HuH-7 (cell line): ENCODE measurements around the gene SNX30.
"Not testable (repeated sequence)": the region's sequence is repeated elsewhere in the genome, so short reads cannot be mapped to it uniquely, and the experiment has no call there.

Experiments
- DNase-seq: peaks from one replicate; pipeline ENCODE4 v3.0.0; 2011; ENCODE audit warnings: low spot score

The SNX30 gene

DNA sequence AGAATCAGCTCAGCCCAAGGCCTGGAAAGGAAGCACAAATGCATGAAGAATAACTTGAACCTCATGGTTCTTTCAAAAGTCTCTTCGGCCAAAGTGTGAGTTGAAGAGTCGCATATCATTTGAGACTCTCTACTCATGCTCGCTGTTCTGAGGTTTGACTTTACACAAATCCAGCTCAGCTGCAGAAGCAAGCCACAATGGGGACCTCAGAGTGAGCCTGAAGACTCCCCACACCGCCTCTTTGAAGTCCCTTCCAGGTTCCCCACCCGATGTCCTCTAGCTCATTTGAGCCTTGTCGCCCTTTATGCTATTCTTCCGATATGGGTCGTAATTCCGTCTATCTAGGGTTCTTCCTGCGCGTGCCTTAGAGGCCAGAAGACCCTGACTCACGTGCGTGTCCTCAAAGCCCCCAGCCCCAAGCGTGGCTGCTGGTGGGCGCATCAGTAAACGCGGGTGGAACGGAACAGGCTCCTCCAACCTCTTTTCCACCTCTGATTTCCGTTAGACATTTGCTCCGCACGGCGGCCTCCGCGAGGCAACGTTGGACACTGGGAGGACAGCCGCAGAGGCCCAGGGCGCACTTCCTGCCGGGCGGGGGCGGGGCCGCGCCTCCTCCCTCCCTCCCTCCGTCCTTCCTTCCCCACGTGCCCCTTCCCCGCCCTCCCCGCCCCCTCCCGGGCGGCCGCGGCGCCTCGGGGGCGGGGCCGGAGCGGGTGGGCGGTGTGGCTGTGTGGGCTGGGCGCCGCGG, at the start of gene SNX30:
TSS of gene SNX30 (plus strand) at position 745 of the 748 bp plus-strand sequence. CDS start 242 bp downstream, outside the sequence.
- DNase-seq = peak; percentile 87

DNA sequence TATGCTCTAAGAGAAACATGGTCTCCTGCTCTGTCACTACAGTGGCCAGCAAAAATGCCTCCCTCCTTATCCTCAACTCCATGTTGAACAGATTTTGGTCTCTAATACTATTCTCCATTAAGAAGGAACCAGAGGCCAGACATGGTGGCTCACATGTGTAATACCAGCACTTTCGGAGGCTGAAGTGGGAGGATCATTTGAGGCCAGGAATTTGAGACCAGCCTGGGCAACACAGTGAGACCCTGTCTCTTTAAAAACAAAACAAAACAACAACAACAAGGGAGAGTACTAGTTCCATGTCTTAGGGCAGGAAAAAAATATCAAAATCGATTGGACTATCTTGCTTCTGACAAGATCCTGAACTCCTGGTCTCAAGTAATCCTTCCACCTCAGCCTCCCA, 47.3 kb upstream of the SNX30 start:
- DNase-seq = no peak

DNA sequence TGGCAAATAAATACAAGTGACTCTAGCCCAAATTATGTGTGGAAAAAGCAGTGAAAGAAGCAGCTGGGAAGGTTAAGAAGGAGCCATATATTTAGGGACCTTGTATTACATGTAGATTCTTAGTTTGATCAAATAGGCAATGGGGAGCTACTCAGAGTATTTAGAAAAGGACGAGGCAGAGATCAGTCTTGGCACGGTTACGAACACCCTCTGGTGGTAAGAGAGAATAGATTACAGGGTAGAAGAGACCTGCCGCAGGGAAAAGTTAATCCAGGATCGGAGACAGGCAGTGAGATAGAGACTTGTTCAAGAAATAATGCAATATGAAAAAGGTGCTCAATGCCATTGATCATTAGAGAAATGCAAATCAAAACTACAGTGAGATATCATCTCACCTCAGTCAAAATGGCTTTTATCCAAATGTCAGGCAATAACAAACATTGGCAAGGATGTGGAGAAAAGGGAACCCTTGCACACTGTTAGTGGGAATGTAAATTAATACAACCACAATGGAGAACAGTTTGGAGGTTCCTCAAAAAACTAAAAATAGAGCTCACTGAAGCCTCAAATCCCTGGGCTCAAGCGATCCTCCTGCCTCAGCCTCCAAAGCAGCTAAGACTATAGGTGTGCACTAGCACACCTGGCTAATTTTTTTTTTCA, 44.7 kb upstream of the SNX30 start:
- DNase-seq = peak; percentile 32

GRCh38 chr9:112711050-112711689, 39.4 kb upstream of the SNX30 start:
- DNase-seq = peak; percentile 30

- DNase-seq = no peak
Measured at GRCh38 chr9:112712678-112713077, 37.9 kb upstream of the SNX30 start.

GRCh38 chr9:112717661-112718331, 32.8 kb upstream of the SNX30 start, which contains the start of gene INIP:
TSS of gene INIP (minus strand) at chr9:112718117. CDS start at chr9:112716485, 1,632 bp downstream.
- peak; percentile 93 for DNase-seq

DNA sequence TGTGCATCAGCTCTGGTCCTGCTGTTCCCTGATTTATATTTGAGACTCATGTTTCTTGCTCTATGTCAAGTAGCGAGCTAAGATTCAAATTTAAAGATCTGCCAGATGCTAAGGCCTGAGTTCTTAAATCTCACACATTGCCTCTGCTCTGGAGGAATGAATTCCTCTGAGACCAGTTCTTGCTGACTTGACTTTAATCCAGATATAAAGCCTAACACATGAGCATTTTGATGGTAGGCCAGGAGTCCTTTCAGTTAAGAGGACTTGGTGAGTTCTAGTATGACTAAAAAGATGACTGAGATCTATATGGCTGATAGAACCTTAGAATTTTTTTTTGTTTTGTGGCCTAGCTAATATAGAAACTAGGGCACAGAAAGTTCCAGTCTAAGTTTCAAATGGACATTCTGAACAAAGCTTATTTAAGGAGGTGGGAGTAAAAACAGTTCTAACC, 31.3 kb upstream of the SNX30 start:
- no peak for DNase-seq

DNA sequence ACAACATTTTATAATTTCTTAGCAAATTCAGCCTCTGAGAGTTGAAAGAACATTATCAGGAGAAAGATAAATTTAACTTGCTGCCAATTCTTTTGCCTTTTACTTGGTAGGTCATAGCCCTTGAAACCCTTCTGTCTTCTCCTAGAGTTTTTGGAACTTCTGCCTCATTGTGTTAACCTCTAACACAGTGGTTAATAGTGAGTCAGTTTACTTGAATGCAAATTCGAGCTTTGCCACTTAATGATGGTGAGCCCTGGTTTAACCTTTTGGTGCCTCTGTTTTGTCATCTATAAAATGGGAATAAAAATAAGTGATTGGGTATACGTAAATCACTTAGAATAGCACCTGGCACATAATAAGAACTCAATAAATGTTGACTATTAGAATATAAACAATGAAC, 30.9 kb upstream of the SNX30 start:
- DNase-seq = no peak

DNA sequence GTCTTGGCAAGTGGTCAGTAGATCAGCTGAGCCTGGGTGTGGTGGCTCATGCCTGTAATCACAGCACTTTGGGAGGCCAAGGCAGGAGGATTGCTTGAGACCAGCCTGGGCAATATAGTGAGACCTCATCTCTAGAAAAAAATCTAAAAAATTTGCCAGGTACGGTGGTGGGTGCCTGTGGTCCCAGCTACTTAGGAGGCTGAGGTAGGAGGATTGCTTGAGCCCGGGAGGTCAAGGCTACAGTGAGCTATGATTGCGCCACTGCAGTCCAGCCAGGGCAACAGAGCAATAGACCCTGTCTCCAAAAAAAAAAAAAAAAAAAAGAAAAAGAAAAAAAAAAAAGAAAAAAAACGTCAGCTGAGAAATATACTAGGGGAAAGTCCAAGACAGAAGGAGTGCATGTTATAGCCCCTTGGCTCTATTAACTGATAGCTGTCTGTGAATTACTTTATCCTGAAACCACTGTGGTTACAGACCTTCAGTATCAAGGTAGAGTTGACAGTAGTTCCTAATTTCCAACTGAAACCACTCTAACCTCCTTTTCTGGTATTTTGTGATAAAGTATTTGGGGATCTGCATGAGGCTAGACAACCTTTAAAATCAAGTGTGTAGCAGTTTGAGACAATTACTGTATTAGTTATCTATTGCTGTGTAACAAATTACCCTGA, 30.3 kb upstream of the SNX30 start:
- DNase-seq = no peak

GRCh38 chr9:112722749-112723148, 27.8 kb upstream of the SNX30 start:
- DNase-seq = not testable (repeated sequence)

DNA sequence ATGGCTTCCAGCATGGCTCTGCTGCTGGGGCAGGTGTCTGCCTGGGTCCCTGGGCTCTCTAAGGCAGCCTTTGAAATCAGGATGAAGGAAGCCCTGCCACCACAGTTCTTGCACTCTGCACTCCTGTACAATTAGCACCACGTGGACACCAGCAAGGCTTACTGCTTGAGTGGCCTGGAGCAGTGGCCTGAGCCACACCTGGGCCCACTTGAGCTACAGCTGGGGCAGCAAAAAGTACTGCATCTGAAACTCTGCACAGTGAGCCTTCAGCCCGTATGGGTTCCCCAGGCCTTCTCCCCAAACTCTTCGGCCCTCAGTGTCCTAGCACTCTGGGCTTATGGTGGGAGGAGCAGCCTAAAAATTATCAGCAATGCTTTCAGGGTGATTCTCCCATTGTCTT, 24.6 kb upstream of the SNX30 start:
- no peak for DNase-seq

DNA sequence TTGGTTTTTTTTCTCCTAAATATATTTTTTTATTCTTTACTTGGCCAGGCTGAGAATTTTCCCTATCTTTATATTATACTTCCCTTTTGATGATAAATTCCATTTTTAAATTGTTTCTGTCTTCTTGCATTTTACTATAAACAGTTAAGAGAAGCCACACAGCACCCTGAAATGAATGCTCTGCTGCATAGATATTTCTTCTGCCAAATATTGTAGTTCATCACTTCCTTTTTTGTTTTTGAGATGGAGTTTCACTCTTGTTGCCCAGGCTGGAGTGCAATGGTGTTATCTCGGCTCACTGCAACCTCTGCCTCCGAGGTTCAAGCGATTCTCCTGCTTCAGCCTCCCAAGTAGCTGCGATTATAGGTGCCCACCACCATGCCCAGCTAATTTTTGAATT, 24.1 kb upstream of the SNX30 start:
- no peak for DNase-seq

DNA sequence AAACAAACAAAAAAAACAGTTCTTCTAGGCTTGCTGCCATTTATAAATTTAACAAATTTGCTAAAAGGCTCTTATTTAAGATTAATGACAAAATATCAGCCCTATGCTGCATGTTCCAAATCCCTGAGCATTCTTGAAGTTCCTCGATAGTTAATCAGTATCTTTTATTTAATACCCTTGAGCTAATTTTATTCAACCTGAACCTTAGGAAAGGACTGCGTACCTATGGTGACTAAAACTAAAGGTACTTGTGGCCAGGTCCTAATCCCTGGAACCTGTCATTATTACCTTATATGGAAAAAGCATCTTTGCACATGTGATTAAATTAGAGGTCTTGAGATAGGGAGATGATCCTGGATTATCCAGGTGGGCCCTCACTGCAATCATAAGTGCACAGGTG, 22.2 kb upstream of the SNX30 start:
- no peak for DNase-seq

- DNase-seq = no peak
Measured at GRCh38 chr9:112731971-112732370, 18.6 kb upstream of the SNX30 start.

- no peak for DNase-seq
Measured at GRCh38 chr9:112734892-112735291, 15.7 kb upstream of the SNX30 start.

- no peak for DNase-seq
Measured at GRCh38 chr9:112743216-112743836, 7.2 kb upstream of the SNX30 start.

- DNase-seq = no peak
Measured at GRCh38 chr9:112744177-112744576, 6.4 kb upstream of the SNX30 start.

DNA sequence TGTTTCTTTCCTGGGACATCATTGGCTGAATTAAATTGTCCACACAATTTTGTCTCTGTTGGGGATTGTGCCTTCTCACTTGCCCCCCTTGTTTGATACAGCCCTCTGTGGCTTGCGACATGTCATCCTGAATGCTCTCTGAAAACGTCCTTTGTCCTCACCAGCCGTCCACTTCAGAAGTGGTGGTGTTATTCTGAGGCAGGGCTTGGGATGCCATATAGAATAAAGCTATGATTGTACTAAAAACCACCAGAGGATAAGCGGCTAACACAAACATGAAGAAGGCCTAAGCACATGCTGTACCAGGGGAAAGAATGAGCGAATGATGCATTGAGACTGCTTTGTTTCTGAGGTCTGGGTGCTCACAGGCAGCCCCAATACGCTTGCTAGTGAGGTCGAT, 3.5 kb upstream of the SNX30 start:
- peak; percentile 58 for DNase-seq

GRCh38 chr9:112750764-112751055, 150 bp downstream of the SNX30 start:
- no peak for DNase-seq

DNA sequence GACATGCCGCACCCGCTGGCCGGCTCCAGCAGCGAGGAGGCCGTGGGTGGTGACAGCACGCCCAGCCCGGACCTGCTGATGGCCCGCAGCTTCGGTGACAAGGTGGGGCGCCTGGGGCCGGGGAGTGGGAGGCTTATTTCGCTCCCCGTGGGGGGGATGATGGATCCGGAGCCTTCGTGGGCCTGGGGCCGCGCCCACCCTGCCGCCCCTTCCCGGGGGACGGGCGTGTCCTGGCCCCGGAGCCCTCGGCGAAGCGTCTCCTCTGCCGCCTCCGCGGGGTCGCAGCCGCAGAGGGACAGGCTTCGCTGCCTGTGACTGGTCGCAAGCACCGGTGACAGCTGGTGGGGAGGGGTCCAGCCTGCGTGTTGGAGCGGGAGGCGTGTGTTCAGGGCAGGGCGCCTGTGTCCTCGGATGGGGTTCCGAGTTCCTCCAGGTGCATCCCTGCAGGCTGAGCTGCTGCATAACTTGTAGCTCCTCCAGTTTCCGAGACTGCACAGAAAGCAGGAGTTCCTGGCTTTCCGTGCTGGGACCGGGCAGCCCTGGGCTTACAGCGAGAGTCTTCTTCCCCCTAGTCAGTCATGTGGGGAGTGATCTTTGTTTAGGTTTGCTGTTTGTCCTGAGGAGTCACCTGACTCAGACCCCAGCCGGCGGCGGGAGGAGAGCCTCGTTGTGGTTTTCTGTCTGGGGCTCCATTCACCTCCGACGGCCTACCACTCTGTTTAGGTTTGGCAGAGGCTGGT, 666 bp downstream of the SNX30 start:
- DNase-seq = peak; percentile 90
